Natural killer cell treated with Interleukin-12 subunit alpha and Interleukin-12 subunit beta and Interleukin-15 and Interleukin-18, amount 100 ng/mL, for 72 hours (primary cell): ENCODE results near the gene INKA1. TPM values are rescaled to one million over a fixed set of nuclear protein-coding genes. Genes with fewer than 3 reads are reported as not detected.
"Not testable (repeated sequence)": the region's sequence is repeated elsewhere in the genome, so short reads cannot be mapped to it uniquely, and the experiment has no call there.

Source experiments
- ATAC-seq, 2 donors: fragments of 150-1000 bp; cut with Tn5 transposase in 1 of 2; sonication (Bioruptor Pico), chemical (Tn5 transposase) in 1 of 2; 2 replicates each; pipeline ENCODE4 v1.10.0; 2021
- DNase-seq: peaks from one replicate; pipeline ENCODE4 v3.0.0; 2022; ENCODE audit warnings: low spot score
- H3K27ac Mint-ChIP-seq, 2 donors: 1 replicate in 1 of 2; 2 replicates in 1 of 2; pipeline ENCODE4 v1.8.0; 2022; ENCODE audit warnings: mixed read lengths in 2 of 2, mild to moderate bottlenecking in 1 of 2, moderate library complexity in 1 of 2
- H3K27me3 Mint-ChIP-seq, 2 donors: 1 replicate in 1 of 2; 2 replicates in 1 of 2; pipeline ENCODE4 v1.8.0; 2022; ENCODE audit warnings: mixed read lengths in 2 of 2
- H3K36me3 Mint-ChIP-seq: one replicate; pipeline ENCODE4 v1.8.0; 2022; ENCODE audit warnings: mixed read lengths
- H3K4me1 Mint-ChIP-seq, 2 donors: 1 replicate in 1 of 2; 2 replicates in 1 of 2; pipeline ENCODE4 v1.8.0; 2022; ENCODE audit warnings: low read depth in 2 of 2, mixed read lengths in 2 of 2, mild to moderate bottlenecking in 1 of 2
- H3K4me3 Mint-ChIP-seq: one replicate; pipeline ENCODE4 v1.8.0; 2022; ENCODE audit warnings: mixed read lengths
- H3K9me3 Mint-ChIP-seq: 2 replicates; pipeline ENCODE4 v1.8.0; 2022; ENCODE audit warnings: mixed read lengths
- total RNA-seq, 2 donors: library from RNA; stranded (reverse); gene quantifications; one replicate each; pipeline ENCODE4 v1.2.3, GENCODE V29; 2022

The INKA1 gene
- total RNA-seq, 2 donors from 2014 or later, result 0.64 TPM; not detected in 1

GRCh38 chr3:49806850-49807249, 3.8 kb downstream of the INKA1 start:
- no peak for ATAC-seq
- no peak for DNase-seq
- no peak overlapping the region for H3K4me3 Mint-ChIP-seq
- no peaks in the 10 kb centered on the region for H3K9me3 Mint-ChIP-seq
- peaks cover 17 to 27% of the 10 kb centered on the region in 2 donors for H3K4me1 Mint-ChIP-seq
- H3K27ac Mint-ChIP-seq, result no peak overlapping the region
- H3K36me3 Mint-ChIP-seq, result no peaks in the 10 kb centered on the region
- H3K27me3 Mint-ChIP-seq, result peaks cover 2 to 6% of the 10 kb centered on the region in 2 donors

DNA sequence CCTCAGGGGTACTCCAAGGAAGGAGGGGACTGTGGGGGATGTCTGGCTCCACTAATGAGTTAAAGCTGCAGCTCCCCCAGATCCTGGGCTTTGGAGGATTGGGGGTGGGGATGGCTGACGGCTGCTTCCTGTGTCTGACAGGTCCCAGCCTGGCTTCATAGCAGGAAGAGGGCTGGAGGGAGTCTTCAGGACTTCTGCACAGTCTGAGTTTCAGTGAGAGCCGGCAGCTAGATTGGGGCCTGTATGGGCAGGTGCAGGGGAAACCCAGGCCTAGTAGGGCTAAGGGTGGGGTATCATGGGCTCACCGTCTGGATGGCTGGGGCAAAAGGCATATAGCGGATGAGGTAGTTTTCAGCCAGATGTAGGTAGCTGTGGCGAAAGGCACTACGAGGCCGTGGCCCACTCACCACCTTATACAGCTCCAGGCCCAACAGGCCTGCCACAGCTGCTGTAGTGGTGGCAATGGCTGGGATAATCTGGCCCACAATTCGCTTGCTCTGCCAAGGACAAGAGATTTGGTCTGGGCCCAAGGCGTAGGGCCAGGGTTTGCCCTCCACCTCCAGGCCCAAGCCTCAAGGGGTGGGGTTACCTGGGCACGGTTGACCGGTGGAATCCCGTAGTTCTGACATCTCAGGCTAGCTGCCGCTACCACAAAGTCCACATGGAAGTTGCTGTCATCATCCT, 4.5 kb downstream of the INKA1 start:
- Mint-ChIP-seq H3K4me3 (no peak overlapping the region), H3K27me3 (no peaks in the 10 kb centered on the region), H3K36me3 (no peaks in the 10 kb centered on the region), H3K27ac (no peak overlapping the region), H3K9me3 (no peaks in the 10 kb centered on the region), H3K4me1 (peaks cover 12 to 22% of the 10 kb centered on the region in 2 donors)
- ATAC-seq (no peak), DNase-seq (no peak)

DNA sequence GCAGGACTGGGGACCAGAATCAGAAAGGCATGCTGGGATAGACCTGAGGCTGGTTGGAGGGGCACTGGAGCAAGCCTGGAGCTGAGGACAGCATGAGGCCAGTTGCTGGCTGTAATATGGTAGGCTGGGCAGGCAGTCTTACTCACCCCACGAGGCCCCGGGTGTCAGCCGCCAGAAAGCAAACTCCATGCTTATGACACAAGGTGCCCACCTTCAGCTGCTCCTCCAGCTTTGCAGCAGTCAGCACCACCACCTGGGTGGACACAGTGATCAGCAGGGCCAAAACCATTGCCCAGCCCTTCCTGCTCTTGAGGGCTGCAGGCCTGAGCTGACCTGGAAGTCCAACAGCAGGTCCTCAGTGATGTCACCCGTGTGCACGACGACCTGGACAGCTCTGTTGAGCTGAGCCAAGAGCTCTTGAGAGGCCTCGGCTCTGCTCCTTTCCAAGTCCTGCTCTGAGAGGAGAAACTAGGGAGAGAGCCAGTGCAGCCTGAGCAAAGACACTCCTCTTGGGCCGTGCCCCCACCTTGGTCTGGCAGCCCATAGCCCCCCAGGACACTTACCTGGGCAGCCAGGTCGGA, 9.9 kb downstream of the INKA1 start:
- no peaks in the 10 kb centered on the region for H3K36me3 Mint-ChIP-seq

DNA sequence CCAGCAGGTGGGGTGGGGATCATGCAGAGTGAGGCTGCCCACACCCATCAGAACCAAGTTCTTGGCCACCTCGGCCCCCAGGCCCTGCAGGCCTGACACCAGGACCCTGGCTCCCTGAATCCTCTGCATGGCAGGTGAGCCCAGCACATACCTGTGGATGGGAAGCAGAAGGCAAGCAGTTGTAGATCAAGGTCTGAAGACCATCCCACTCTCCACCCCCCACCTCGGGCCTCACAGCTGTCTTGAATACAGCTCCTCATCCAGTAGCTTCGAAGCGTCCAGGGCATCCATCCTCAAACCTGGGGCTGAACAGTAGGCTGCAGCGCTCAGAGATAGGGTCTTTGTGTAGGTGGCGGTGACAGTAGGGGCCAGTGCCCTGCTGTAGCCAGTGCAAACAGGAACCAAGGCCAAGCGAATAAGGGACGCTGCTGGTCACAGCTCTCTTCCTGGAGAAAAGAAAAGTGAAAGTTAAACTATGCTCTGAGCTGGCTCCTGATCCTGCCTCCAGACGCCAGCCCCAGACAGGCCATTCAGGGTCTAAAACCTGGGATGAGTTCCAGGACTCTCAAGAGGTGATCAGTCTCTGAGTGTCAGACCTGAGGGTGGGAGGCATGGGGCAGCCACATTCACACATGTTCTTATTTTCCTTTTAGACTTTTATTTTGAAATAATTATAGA, 10.6 kb downstream of the INKA1 start, which contains the start of gene UBA7:
UBA7 (minus strand) TSS at position 457 of the 678 bp plus-strand sequence; CDS start at position 291, 166 bp downstream.
- H3K27ac Mint-ChIP-seq, result peak within 1 kb of the TSS; percentile 88 to 95
- peak; percentile 88 to 92 for ATAC-seq
- H3K9me3 Mint-ChIP-seq, result no peaks in the 10 kb centered on the region
- H3K36me3 Mint-ChIP-seq, result no peaks in the 10 kb centered on the region
- peaks cover 12 to 21% of the 10 kb centered on the region in 2 donors for H3K4me1 Mint-ChIP-seq
- H3K4me3 Mint-ChIP-seq, result peak within 1 kb of the TSS; percentile 91
- no peaks in the 10 kb centered on the region for H3K27me3 Mint-ChIP-seq
- peak; percentile 70 for DNase-seq

More for the DNA sequence above, 9.9 kb downstream of the INKA1 start:
- Mint-ChIP-seq H3K9me3 (no peaks in the 10 kb centered on the region), H3K4me3 (peak overlapping the region; percentile 91), H3K27ac (peak overlapping the region; percentile 88 to 95), H3K27me3 (no peaks in the 10 kb centered on the region), H3K4me1 (peaks cover 12 to 28% of the 10 kb centered on the region in 2 donors)
- ATAC-seq (peak; percentile 1 to 4), DNase-seq (peak; percentile 50)

DNA sequence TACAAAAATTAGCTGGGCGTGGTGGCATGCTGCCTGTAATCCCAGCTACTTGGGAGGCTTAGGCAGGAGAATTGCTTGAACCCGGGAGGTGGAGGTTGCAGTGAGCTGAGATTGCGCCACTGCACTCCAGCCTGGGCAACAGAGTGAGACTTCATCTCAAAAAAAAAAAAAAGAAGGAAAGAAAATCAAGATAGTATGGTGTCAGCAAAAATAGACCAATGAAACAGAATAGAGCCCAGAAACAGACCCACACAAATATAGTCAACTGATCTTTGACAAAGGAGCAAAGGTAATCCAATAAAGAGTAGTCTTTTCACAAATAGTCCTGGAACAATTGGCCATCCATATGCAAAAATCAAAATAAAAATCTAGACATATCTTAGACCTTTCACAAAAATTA, 20.1 kb downstream of the INKA1 start:
- peak overlapping the region in 1 of 2 donors; percentile 43 for H3K27ac Mint-ChIP-seq
- not testable (repeated sequence) for DNase-seq, H3K4me3 Mint-ChIP-seq, H3K9me3 Mint-ChIP-seq, ATAC-seq, H3K27me3 Mint-ChIP-seq, H3K4me1 Mint-ChIP-seq, H3K36me3 Mint-ChIP-seq

DNA sequence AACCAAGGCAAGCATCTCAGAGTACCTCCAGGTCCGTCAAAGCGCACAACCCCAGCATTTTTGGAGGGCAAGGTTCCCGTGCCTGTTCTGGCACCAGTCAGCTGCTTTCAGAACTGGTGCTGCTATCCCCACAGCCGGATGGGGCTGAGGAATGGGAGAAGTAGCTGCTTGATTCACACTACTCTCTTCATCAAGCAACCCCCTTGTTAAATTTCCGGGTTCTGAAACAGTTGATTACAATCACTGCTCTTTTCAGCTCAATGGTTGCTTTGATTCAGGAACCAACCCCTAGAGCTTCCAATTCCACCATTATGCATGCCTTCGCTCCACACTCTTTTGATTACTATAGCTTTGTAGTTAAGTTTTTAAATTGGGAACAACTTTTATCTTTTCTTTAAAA, 23.0 kb downstream of the INKA1 start:
- no peaks in the 10 kb centered on the region for H3K9me3 Mint-ChIP-seq
- H3K27ac Mint-ChIP-seq, result no peak overlapping the region
- no peaks in the 10 kb centered on the region for H3K4me1 Mint-ChIP-seq
- no peaks in the 10 kb centered on the region for H3K27me3 Mint-ChIP-seq
- no peak overlapping the region for H3K4me3 Mint-ChIP-seq
- no peaks in the 10 kb centered on the region for H3K36me3 Mint-ChIP-seq
- no peak for ATAC-seq
- peak; percentile 18 for DNase-seq

- H3K27me3 Mint-ChIP-seq, result no peaks in the 10 kb centered on the region
- no peaks in the 10 kb centered on the region for H3K9me3 Mint-ChIP-seq
- no peak overlapping the region for H3K27ac Mint-ChIP-seq
- no peaks in the 10 kb centered on the region for H3K4me1 Mint-ChIP-seq
- ATAC-seq (no peak), DNase-seq (peak; percentile 34)
- H3K4me3 Mint-ChIP-seq, result no peak overlapping the region
- H3K36me3 Mint-ChIP-seq, result no peaks in the 10 kb centered on the region
Observed at GRCh38 chr3:49831341-49831740, 28.3 kb downstream of the INKA1 start.

- ATAC-seq, result peak; percentile 69 to 80
Observed at GRCh38 chr3:49839193-49839809, 36.2 kb downstream of the INKA1 start.

GRCh38 chr3:49840388-49840787, 37.3 kb downstream of the INKA1 start:
- H3K36me3 Mint-ChIP-seq, result no peaks in the 10 kb centered on the region
- no peaks in the 10 kb centered on the region for H3K9me3 Mint-ChIP-seq
- no peak overlapping the region for H3K27ac Mint-ChIP-seq
- H3K4me1 Mint-ChIP-seq, result peaks cover 0 to 2% of the 10 kb centered on the region in 2 donors
- DNase-seq (peak; percentile 32), ATAC-seq (no peak)
- H3K4me3 Mint-ChIP-seq, result no peak overlapping the region
- H3K27me3 Mint-ChIP-seq, result no peaks in the 10 kb centered on the region

More at GRCh38 chr3:49839193-49839809, 36.2 kb downstream of the INKA1 start:
- no peak overlapping the region for H3K27ac Mint-ChIP-seq
- no peaks in the 10 kb centered on the region for H3K36me3 Mint-ChIP-seq
- H3K4me3 Mint-ChIP-seq, result no peak overlapping the region
- peaks cover 0 to 2% of the 10 kb centered on the region in 2 donors for H3K4me1 Mint-ChIP-seq
- H3K9me3 Mint-ChIP-seq, result no peaks in the 10 kb centered on the region
- DNase-seq, result peak; percentile 83
- H3K27me3 Mint-ChIP-seq, result no peaks in the 10 kb centered on the region

DNA sequence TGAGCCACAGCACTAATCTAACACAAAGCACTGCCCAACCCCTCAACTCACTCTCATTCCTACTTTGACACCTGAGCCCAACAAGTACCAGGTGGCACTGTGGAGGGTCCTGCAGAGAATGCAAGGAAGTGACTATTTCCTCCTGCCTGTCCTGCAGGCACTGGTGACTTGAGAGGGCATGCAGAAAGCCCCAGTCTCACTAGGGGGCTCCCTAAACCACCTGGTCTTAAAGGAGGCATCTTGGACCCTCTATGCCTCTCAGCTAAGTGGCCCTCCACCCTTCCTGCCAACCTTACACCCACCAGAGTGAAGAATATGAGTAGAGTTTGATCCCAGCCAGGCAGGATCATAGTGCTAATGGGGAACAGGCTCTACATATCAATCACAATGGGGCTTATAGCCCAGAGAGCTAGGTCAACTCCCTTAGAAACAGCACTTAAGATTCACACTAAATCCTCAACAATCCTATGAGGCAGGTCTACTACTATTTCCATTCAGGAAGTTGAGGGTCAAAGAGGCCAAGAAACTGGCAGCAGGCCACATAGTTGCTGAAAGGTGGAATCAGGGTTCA, 38.1 kb downstream of the INKA1 start:
- Mint-ChIP-seq H3K27ac (no peak overlapping the region), H3K36me3 (no peaks in the 10 kb centered on the region), H3K4me3 (no peak overlapping the region), H3K9me3 (no peaks in the 10 kb centered on the region), H3K27me3 (no peaks in the 10 kb centered on the region), H3K4me1 (peaks cover 0 to 2% of the 10 kb centered on the region in 2 donors)
- DNase-seq, result peak; percentile 37
- no peak for ATAC-seq

GRCh38 chr3:49841806-49842205, 38.7 kb downstream of the INKA1 start:
- Mint-ChIP-seq H3K36me3 (no peaks in the 10 kb centered on the region), H3K4me3 (no peak overlapping the region), H3K27me3 (no peaks in the 10 kb centered on the region), H3K4me1 (peaks cover 0 to 2% of the 10 kb centered on the region in 2 donors), H3K9me3 (no peaks in the 10 kb centered on the region), H3K27ac (no peak overlapping the region)
- peak; percentile 15 for DNase-seq
- ATAC-seq, result no peak

GRCh38 chr3:49842843-49843517, 39.9 kb downstream of the INKA1 start:
- Mint-ChIP-seq H3K36me3 (no peaks in the 10 kb centered on the region), H3K27ac (no peak overlapping the region), H3K27me3 (no peaks in the 10 kb centered on the region)

More at GRCh38 chr3:49842843-49843517, 39.9 kb downstream of the INKA1 start:
- Mint-ChIP-seq H3K9me3 (no peaks in the 10 kb centered on the region), H3K4me3 (no peak overlapping the region), H3K4me1 (peaks cover 0 to 2% of the 10 kb centered on the region in 2 donors)
- peak; percentile 39 for DNase-seq
- no peak for ATAC-seq
